Bronchial epithelial cell (primary cell): ENCODE results near the gene VASN. TPM values are rescaled to one million over a fixed set of nuclear protein-coding genes. Genes with fewer than 3 reads are reported as not detected.
"Not testable (repeated sequence)": the region's sequence is repeated elsewhere in the genome, so short reads cannot be mapped to it uniquely, and the experiment has no call there.

Experiments used
- DNase-seq: peaks from one replicate; pipeline ENCODE4 v3.0.0-alpha.2; 2010; ENCODE audit warnings: low read depth
- FAIRE-seq: peaks from 2 replicates; lab custom pipeline; 2011; peaks lifted over from hg19 to GRCh38; lab: Jason Lieb, UNC
- H3K27me3 ChIP-seq: 2 replicates; pipeline ENCODE4 v1.5.1; 2011; ENCODE audit warnings: low read length; ENCODE audit not compliant: control insufficient read depth, insufficient read depth
- H3K36me3 ChIP-seq: 2 replicates; pipeline ENCODE4 v1.5.1; 2011; ENCODE audit warnings: low read length; ENCODE audit not compliant: control insufficient read depth, insufficient read depth
- H3K4me3 ChIP-seq: 2 replicates; pipeline ENCODE4 v1.5.1; 2011; ENCODE audit warnings: mild to moderate bottlenecking, low read depth, low read length, control low read depth
- CTCF ChIP-seq: IDR thresholded peaks from 2 replicates; pipeline ENCODE4 v1.5.1; 2011; ENCODE audit warnings: mild to moderate bottlenecking, moderate library complexity, low read length, control low read depth, inconsistent platforms; ENCODE audit not compliant: insufficient read depth, severe bottlenecking
- total RNA-seq: library from RNA; depleted of rRNA; stranded (reverse); fragments of >200 nt; gene quantifications from 2 replicates; pipeline ENCODE4 v1.2.1, GENCODE V29; 2014

The VASN gene
- total RNA-seq, 1 donor from 2014 or later: 6.6 TPM

- H3K27me3 ChIP-seq: no peaks in the 10 kb centered on the region
- no peak for DNase-seq
- FAIRE-seq: no peak
- peaks cover 5% of the 10 kb centered on the region for H3K36me3 ChIP-seq
- H3K4me3 ChIP-seq: no peak overlapping the region
- TF ChIP-seq CTCF: no peak
These were observed 39.6 kb upstream of the VASN start for GRCh38 chr16:4332083-4332482.

- Histone ChIP-seq H3K4me3 (no peak overlapping the region), H3K36me3 (peaks cover 5% of the 10 kb centered on the region), H3K27me3 (no peaks in the 10 kb centered on the region)
- FAIRE-seq (no peak), DNase-seq (no peak)
- no peak for TF ChIP-seq CTCF
These were observed 38.9 kb upstream of the VASN start for GRCh38 chr16:4332623-4333307.

- Histone ChIP-seq H3K27me3 (no peaks in the 10 kb centered on the region), H3K36me3 (peaks cover 5% of the 10 kb centered on the region), H3K4me3 (no peak overlapping the region)
- TF ChIP-seq CTCF: no peak
- DNase-seq: no peak
- FAIRE-seq: no peak
These were observed 38.4 kb upstream of the VASN start for GRCh38 chr16:4333308-4333638.

- H3K36me3 ChIP-seq, H3K4me3 ChIP-seq, FAIRE-seq, DNase-seq, H3K27me3 ChIP-seq: not testable (repeated sequence)
These were observed 37.9 kb upstream of the VASN start for GRCh38 chr16:4333714-4334113.

GRCh38 chr16:4334724-4335495 lies 36.7 kb upstream of the VASN start:
- Histone ChIP-seq H3K27me3 (no peaks in the 10 kb centered on the region), H3K36me3 (peaks cover 8% of the 10 kb centered on the region), H3K4me3 (no peak overlapping the region)
- FAIRE-seq: no peak
- DNase-seq: no peak
- no peak for TF ChIP-seq CTCF

- no peak for TF ChIP-seq CTCF
- FAIRE-seq (no peak), DNase-seq (no peak)
- H3K36me3 ChIP-seq: peaks cover 17% of the 10 kb centered on the region
- no peak overlapping the region for H3K4me3 ChIP-seq
- H3K27me3 ChIP-seq: no peaks in the 10 kb centered on the region
These were observed 34.7 kb upstream of the VASN start for GRCh38 chr16:4336701-4337539.
